Activated T-cell treated with anti-CD3 and anti-CD28 coated beads, Interleukin-2, amount 50 U/mL, for 1 hour (primary cell): ENCODE data around the gene GPSM1.
"Not testable (repeated sequence)": the region's sequence is repeated elsewhere in the genome, so short reads cannot be mapped to it uniquely, and the experiment has no call there.

Experiments used
- DNase-seq: peaks from one replicate; pipeline ENCODE4 v3.0.0-alpha.2; 2020

The GPSM1 gene

GRCh38 chr9:136347472-136348256, 20.3 kb downstream of the GPSM1 start:
- no peak for DNase-seq

- DNase-seq, result no peak
These were observed 21.4 kb downstream of the GPSM1 start for GRCh38 chr9:136348691-136349090.

DNA sequence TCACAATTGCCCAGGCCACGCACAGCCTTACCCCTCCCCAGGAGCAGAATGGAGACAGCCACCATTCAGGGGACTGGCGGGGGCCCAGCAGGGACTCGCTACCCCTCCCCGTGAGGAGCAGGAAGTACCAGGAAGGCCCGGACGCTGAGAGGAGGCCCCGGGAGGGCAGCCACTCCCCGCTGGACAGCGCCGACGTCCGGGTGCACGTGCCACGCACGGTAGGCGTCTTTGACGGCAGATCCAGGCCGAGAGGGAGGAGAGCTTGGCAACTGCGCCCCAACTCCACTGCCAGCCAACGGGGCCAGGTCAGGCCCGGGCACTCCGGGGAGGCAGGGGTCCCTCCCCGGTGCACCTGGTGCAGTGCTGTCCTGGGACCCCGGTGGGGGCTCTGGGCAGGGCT, 22.2 kb downstream of the GPSM1 start:
- no peak for DNase-seq

GRCh38 chr9:136351252-136351800, 24.0 kb downstream of the GPSM1 start:
- DNase-seq, result no peak

- not testable (repeated sequence) for DNase-seq
These were observed 24.5 kb downstream of the GPSM1 start for GRCh38 chr9:136351868-136352267.

DNA sequence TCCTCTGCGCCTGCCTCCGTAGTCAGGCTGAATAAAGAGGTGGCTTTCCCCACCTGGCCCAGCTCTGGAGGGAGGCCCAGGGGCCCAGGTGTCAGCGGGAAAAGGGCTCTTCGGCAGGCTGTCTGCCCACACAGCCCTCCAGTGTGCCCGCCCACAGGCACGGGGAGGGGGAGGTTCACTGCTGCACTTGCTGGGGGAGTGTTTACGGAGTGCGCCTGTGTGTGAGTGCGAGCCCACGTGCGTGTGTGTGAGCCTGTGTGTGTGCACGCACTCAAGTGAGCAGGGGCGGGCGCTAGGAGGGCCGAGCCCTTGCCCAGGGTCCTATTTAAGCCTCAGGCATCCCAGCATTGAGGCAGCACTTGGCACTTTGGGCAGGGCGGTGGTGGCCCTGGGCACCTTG, 25.3 kb downstream of the GPSM1 start:
- DNase-seq, result no peak

DNA sequence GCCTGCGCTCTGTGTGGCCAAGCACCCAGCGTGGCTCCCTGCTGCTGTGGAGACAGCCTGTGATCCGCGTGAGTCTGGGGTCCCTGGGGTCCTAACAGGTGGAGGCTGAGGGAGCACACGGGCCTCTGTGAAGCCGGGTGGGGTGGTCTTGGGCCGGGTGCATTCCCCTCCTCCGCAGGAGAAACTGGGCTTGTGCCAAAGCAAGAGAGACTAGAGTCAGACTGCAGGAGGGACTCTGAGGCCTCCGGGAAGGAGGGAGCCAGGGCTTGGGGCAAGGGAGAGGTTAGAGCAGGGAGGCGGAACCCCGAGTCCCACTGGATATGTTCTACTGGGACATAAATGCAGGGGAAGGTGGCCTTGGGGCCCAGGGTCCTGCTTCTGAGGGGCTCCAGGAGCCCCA, 25.7 kb downstream of the GPSM1 start:
- no peak for DNase-seq

DNA sequence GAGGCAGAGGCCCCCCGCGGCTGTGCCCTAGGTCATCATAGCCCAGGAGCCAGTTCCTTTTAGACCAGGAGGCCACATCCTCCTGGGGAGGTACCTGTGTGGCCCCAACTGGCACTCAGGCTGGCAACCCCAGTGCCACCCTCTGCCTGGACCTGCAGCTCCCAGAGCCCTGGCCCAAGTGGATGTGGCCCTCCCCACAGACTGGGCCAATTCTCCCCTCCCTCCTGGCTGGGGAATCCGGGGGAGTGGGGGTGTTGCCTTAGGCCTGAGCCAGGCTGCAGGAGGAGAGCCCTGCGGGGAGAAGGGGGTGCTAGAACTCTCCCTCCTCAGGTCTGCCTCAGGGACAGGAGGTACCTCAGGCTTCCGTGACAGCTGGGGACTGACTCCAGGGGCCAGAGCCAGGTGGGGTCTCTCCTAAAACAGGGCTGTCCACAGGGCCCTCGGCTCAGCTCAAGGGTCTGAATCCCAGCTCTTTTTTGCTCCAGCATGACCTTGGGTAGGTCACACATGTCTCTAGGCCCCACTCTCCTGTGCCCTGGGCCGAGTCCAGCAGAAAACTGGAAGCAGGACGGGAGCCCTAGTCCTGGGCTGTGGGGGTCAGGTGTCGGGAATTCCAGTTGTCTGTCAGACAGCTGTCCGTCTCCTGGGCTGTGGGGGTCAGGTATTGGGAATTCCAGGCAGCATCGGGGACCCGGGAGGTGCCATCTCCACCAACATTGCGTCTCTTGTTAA, 26.6 kb downstream of the GPSM1 start:
- DNase-seq, result no peak

- no peak for DNase-seq
These were observed 27.3 kb downstream of the GPSM1 start for GRCh38 chr9:136354592-136355085.

DNA sequence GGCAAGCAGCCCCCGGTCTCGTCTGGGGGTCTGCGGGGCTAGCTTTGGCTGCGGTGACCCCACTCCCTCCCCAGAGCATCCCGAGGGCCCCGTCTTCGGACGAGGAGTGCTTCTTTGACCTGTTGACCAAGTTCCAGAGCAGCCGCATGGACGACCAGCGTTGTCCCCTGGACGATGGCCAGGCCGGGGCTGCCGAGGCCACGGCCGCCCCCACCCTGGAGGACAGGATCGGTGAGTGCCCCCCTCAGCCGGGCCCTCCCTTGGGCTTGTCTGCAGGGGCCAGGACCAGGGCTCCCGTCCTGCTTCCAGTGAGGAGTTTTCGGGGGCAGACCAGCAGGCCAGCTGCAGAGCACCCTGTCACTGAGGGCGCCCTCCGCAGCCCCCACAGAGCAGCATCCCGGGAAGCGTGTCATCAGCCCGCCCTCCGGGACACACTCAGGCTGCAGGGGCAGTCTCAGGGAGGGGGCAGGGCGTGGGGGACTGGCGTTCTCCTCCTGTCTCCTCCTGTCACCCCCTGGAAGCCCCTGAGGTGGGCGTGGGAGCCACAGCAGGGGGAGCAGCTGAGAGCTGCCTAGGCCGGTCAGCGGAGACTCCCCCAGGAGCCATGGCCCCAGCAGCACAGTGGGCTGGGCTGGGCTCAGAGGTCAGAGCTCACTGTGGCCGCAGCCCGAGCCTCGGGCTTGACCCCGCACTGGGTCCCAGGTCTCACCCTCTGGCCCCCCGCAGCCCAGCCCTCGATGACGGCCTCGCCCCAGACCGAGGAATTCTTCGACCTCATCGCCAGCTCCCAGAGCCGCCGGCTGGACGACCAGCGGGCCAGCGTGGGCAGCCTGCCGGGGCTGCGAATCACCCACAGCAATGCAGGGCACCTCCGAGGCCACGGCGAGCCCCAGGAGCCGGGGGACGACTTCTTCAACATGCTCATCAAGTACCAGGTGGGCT, 28.5 kb downstream of the GPSM1 start:
- DNase-seq, result no peak

DNA sequence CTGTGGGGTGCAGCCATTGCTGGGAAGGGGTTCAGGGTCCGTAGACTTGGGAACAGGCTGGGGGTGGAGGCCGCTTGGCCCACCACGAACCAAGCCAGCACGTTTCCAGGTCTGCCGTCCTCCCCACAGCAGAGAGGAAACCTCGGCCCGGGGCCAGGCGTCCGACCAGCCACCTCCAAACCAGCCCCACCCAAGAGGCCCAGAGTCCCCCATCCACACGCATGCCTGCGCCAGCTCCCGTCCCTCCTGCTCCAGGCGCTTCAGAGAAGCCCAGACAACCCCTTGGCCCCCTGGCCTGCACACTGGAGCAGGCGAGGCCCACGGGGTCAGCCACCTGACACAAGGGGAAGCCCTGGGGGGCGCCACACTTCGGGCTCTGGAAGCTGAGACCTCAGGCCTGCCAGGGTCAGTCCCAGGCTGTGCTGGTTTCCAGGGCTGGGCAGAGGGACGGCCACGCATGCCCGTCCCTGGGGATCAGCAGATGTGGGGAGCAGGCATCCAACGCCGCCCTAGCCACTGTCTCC, 29.9 kb downstream of the GPSM1 start:
- DNase-seq, result no peak

DNA sequence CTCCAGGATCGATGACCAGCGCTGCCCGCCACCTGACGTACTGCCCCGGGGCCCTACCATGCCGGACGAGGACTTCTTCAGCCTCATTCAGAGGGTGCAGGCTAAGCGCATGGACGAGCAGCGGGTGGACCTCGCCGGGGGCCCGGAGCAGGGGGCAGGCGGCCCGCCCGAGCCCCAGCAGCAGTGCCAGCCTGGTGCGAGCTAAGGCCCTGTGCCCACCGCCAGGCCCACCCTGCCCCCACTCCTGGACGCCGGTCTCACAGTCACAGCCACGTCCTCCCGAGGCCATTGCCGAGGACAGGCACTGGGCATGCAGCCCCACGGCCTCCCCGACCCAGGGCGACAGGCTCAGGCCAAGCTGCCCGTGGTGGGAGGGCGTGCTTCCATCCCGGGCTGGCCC, 30.7 kb downstream of the GPSM1 start:
- no peak for DNase-seq

GRCh38 chr9:136358888-136359287, 31.5 kb downstream of the GPSM1 start:
- DNase-seq, result no peak

DNA sequence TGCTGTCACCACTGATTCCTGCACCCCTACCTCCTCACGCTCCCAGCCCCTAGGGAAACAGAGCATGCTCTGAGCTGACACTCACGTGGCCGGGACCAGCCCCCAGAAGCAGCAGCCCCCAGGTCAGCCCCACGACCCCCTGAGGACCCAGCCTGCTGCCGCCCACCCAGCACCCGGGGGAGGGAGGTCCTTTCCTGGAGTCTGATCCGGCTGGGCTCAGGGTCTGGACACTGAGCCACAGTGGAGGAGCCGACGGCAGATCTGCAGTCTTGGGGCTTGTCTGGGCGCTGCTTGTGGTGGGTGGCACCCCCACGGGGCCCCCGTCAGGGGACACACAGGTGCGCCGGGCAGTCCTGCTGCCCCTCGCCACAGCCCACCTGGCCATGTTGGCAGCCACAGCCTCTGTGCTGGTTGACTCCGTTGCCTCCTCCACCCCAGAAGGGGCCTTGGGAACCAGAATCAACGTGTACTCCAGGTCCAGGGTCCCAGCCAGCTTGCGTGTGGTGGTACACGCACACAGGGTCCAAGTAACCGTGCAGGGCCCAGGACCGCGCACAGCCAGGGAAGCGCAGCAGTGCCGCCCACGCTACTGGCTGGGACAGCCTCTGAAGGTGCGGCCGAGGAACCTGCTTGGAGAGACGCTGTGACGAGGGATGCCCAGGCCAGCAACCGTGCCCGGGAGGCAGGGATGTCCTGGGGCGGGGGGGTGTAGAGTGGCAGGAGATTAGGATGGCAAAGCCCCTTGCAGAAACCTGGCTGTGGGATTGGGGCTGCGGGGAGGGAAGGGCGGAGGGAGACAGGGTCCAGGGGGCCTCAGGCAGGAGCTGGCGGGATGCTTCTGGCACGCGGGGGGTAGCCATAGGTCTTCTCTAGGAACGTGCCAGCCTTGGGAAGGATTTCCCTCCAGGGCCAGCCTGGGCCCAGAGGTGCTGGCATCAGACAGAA, 32.7 kb downstream of the GPSM1 start:
- DNase-seq, result no peak

GRCh38 chr9:136361047-136361753, 33.9 kb downstream of the GPSM1 start:
- DNase-seq, result no peak

GRCh38 chr9:136361754-136362449, 34.6 kb downstream of the GPSM1 start:
- no peak for DNase-seq

DNA sequence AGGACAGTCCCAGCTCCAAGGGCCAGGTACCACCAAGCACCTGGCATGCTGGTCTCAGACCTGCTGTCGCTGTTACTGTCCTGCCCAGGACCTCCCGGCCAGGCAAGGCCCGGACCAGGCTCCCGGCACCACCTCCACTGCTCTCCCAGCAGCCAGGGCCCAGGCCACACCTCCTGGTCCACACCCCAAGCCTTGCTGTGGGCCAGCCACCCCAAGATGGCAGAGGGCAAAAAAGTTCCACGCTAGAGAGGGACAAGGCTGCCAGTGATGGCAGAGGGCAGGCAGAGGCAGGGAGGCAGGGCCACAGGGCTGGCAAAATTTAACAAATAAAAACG, 35.1 kb downstream of the GPSM1 start:
- no peak for DNase-seq

GRCh38 chr9:136363106-136363948, 36.0 kb downstream of the GPSM1 start, which contains the start of gene DNLZ:
DNLZ (minus strand) TSS chr9:136363744; CDS start chr9:136363714, 30 bp downstream.
- peak; percentile 94 for DNase-seq
